GM23338 (cell line): ENCODE measurements around the gene SMIM35.

Experiments
- CREB1 ChIP-seq: fragments of 250-450 bp; sonication (Bioruptor Pico); IDR thresholded peaks from 2 replicates; pipeline ENCODE4 v1.5.0; 2020; ENCODE audit warnings: low read depth, mild to moderate bottlenecking, moderate library complexity
- EZH2 ChIP-seq: fragments of 200-600 bp; sonication (generic); IDR thresholded peaks from one replicate; pipeline ENCODE4 v1.8.0; 2017; ENCODE audit warnings: antibody characterized with exemption, mild to moderate bottlenecking, low read depth; ENCODE audit not compliant: unreplicated experiment
- EZH2phosphoT487 ChIP-seq: fragments of 200-600 bp; sonication (generic); IDR thresholded peaks from one replicate; pipeline ENCODE4 v1.8.1; 2018; ENCODE audit warnings: antibody characterized with exemption; ENCODE audit not compliant: unreplicated experiment
- JUNB ChIP-seq: IDR thresholded peaks from one replicate; pipeline ENCODE4 v1.6.1; 2016; ENCODE audit warnings: antibody characterized with exemption; ENCODE audit not compliant: unreplicated experiment
- POLR2AphosphoS5 ChIP-seq: IDR thresholded peaks from 2 replicates; pipeline ENCODE4 v1.6.1; 2016; ENCODE audit warnings: antibody characterized with exemption, low read depth
- ZNF114 ChIP-seq: fragments of 250-450 bp; sonication (Bioruptor Pico); IDR thresholded peaks from 2 replicates; pipeline ENCODE4 v1.5.0; 2020; ENCODE audit warnings: mild to moderate bottlenecking, moderate library complexity
- TF ChIP-seq, protein P1 (sequence below): IDR thresholded peaks from one replicate; pipeline ENCODE4 v1.6.1; 2018; ENCODE audit warnings: antibody characterized with exemption; ENCODE audit not compliant: unreplicated experiment
- TF ChIP-seq, protein P2 (sequence below), 2 experiments: fragments of 200-600 bp in 1 of 2; sonication (generic) in 1 of 2; conservative IDR thresholded peaks; 2 replicates each; pipeline versions ENCODE4 v1.5.1 to v1.6.1; 2016 to 2017; ENCODE audit warnings: antibody characterized with exemption in 2 of 2, low read depth in 2 of 2, mild to moderate bottlenecking in 2 of 2, moderate library complexity in 1 of 2

DNA sequence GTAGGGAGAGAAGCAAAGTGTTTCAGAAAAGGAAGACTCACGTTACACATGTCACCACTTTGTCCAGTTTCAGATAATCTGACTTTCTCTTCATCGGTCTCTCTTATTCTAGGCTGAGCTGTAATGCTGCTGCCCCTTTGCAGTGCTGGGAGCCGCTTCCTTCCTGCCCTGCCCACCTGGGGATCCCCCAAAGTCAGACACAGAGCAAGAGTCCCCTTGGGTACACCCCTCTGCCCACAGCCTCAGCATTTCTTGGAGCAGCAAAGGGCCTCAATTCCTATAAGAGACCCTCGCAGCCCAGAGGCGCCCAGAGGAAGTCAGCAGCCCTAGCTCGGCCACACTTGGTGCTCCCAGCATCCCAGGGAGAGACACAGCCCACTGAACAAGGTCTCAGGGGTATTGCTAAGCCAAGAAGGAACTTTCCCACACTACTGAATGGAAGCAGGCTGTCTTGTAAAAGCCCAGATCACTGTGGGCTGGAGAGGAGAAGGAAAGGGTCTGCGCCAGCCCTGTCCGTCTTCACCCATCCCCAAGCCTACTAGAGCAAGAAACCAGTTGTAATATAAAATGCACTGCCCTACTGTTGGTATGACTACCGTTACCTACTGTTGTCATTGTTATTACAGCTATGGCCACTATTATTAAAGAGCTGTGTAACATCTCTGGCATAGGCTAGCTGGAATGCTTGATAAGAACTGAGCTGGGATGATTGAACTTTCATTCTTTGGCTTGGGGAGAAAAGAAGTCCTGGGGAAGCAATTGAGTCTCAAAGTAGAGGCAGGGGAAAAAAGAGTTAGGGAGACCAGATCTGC is 31.2 kb upstream of the SMIM35 start:
- TF ChIP-seq, protein P1, sequence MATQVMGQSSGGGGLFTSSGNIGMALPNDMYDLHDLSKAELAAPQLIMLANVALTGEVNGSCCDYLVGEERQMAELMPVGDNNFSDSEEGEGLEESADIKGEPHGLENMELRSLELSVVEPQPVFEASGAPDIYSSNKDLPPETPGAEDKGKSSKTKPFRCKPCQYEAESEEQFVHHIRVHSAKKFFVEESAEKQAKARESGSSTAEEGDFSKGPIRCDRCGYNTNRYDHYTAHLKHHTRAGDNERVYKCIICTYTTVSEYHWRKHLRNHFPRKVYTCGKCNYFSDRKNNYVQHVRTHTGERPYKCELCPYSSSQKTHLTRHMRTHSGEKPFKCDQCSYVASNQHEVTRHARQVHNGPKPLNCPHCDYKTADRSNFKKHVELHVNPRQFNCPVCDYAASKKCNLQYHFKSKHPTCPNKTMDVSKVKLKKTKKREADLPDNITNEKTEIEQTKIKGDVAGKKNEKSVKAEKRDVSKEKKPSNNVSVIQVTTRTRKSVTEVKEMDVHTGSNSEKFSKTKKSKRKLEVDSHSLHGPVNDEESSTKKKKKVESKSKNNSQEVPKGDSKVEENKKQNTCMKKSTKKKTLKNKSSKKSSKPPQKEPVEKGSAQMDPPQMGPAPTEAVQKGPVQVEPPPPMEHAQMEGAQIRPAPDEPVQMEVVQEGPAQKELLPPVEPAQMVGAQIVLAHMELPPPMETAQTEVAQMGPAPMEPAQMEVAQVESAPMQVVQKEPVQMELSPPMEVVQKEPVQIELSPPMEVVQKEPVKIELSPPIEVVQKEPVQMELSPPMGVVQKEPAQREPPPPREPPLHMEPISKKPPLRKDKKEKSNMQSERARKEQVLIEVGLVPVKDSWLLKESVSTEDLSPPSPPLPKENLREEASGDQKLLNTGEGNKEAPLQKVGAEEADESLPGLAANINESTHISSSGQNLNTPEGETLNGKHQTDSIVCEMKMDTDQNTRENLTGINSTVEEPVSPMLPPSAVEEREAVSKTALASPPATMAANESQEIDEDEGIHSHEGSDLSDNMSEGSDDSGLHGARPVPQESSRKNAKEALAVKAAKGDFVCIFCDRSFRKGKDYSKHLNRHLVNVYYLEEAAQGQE, result no peak
- TF ChIP-seq, protein P2, sequence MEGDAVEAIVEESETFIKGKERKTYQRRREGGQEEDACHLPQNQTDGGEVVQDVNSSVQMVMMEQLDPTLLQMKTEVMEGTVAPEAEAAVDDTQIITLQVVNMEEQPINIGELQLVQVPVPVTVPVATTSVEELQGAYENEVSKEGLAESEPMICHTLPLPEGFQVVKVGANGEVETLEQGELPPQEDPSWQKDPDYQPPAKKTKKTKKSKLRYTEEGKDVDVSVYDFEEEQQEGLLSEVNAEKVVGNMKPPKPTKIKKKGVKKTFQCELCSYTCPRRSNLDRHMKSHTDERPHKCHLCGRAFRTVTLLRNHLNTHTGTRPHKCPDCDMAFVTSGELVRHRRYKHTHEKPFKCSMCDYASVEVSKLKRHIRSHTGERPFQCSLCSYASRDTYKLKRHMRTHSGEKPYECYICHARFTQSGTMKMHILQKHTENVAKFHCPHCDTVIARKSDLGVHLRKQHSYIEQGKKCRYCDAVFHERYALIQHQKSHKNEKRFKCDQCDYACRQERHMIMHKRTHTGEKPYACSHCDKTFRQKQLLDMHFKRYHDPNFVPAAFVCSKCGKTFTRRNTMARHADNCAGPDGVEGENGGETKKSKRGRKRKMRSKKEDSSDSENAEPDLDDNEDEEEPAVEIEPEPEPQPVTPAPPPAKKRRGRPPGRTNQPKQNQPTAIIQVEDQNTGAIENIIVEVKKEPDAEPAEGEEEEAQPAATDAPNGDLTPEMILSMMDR (conservative IDR thresholded peaks at IDR 0.05; ENCODE audit: low read depth in 2 of 2), result no peak
- no peak for TF ChIP-seq CREB1
- TF ChIP-seq EZH2phosphoT487, result no peak
- no peak for TF ChIP-seq POLR2AphosphoS5
- TF ChIP-seq EZH2, result no peak
- TF ChIP-seq JUNB, result no peak
- TF ChIP-seq ZNF114 (CRISPR knock-in tag), result no peak
